ENCODE results near the gene LAMTOR2.

The LAMTOR2 gene

GRCh38 chr1:156076609-156077429 lies 22.2 kb downstream of the LAMTOR2 start:
- DNase-seq: no peak

DNA sequence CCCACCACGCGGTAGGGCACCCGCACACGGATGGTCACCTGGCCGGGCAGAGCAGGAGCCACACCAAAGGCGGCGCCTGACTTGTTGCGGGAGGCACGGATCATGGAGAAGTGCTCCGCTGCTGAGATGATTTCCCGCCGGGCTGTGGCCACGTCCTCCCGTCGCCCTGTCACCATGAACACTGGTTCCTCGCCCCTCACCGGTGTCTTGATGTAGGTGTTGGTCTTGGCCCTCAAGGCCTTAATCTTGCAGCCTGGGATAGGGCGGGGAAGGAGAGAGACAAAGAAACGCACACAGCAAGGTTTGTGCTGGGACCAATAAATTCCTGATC lies 22.8 kb downstream of the LAMTOR2 start:
- no peak for DNase-seq

DNA sequence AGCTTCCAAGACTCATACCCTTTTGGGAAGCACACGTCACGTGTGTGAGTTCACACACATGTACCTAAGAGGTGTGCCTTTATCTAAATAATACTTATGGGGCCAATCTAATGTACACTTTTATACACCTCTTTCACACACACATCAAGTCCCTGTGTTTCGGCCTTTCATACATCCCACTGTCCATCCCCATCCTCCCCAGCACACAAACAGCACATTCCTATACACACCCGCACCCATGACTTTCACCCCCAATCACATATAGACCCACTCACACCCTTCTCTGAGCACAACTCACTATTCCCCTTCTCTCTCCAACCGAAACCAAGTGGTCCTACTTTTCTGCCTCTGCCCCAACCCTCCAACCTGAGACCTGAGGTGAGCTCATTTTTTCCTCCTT lies 24.1 kb downstream of the LAMTOR2 start:
- no peak for DNase-seq

DNA sequence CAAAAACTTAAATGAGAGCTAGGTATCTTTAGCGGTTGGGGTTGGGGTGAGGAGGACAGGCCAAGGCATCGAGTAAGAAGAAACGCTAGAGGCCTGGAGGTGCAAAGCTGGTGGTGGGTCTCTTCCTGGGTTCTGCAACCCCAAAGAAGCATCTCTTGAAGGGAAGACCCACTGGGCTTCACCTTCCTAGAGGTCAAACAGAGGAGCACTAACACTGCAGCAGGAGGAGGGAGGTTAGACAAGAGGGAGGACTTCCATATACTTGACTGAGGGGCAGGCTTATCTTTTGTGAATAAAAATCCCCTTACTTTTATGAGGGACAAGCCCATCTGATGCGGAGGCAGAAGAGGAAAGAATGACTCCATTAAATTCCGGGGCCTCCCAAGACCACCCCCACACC lies 25.2 kb downstream of the LAMTOR2 start:
- DNase-seq: no peak

- no peak for DNase-seq
Measured at GRCh38 chr1:156080241-156080862, 25.8 kb downstream of the LAMTOR2 start.

GRCh38 chr1:156080863-156081179 lies 26.2 kb downstream of the LAMTOR2 start:
- DNase-seq: no peak

GRCh38 chr1:156081180-156081916 lies 26.8 kb downstream of the LAMTOR2 start:
- DNase-seq: no peak

- no peak for DNase-seq
Measured at GRCh38 chr1:156081917-156082308, 27.3 kb downstream of the LAMTOR2 start.

GRCh38 chr1:156082309-156083091 lies 27.9 kb downstream of the LAMTOR2 start, which contains the start of gene MEX3A:
Gene MEX3A (minus strand): TSS chr1:156082465. CDS start chr1:156081998, 467 bp downstream.
- DNase-seq: peak; percentile 17 to 34 (median 19)

DNA sequence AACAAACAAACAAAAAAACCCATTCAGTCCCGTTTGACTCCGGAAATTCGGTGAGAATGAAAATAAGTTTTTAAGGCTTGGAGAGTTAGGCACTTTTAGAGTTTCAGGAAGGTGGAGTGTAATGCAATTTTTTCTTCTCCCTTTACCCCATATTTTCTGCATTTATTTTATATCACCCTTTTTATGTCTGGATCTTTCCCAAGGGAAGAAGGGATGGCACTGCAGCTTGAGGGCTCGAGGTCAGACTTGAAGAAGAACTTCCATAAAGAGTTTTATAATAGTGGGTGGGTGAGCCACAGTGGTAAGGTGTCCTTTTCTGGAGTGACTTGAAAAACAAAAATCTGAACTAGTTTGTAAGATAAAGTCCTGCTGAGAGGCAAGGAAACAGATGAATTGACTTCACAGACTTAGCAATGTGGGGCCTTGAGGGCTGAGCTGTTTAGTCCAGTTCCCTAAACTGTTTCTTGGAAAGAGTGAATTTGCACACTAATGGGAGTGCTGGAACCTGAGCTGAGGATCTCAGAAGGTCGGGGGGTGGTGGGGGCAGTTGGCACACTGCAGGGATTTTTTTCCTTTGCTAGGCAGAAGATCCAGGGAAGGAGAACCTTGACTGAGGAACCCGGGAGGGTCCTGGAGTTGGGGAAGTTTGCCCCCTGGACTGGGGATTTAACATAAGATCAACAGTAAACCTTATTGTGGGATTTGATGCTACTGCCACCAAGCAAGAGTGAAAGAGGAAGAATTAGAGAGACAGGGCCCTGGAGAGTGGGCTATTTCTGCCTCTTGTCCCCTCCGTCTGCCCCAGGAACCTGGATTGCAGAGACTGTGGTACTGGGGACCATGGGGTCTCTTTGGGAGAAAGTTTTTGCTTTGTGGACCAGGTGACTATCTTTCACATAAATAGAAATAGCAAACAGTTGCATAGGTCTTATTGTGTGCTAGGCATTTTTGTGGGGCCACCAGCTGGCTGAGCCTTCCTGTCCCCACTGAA lies 29.5 kb downstream of the LAMTOR2 start:
- DNase-seq: no peak

GRCh38 chr1:156086256-156086662 lies 31.7 kb downstream of the LAMTOR2 start:
- DNase-seq: no peak

- no peak for DNase-seq
Measured at GRCh38 chr1:156089704-156090103, 35.1 kb downstream of the LAMTOR2 start.

DNA sequence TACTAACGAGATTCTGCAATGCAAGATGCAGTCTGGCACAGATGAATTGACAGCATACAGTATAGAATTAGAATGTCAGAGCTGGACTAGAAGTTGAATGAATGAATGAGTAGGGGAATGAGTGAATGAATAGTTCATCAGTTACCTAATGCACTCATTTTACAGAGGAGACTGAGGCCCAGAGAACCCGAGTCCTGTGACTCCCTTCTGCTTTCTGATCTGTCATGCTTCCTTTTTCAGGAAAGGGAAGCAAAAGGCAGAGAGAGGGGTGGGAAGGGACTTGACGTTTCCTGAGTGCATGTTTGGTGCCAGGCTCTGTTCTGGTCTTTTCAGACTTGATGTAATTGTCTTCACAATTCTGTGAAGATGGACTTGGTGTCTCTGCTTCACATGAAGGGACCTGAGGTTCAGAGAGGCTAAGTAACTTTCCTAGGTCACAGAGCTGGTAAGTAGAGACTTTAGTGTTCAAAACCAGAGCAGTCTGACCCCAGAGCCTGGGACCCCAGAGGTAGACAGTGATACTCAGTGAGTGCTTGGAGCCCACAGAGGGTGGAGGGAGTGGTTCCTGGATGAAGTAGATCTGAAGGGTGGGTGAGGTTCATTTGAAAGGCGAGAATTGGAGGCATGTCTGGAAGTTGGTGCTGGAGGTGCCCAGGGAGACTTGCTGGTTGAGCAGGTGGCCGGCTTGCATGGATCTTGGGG lies 35.7 kb downstream of the LAMTOR2 start:
- DNase-seq: no peak

DNA sequence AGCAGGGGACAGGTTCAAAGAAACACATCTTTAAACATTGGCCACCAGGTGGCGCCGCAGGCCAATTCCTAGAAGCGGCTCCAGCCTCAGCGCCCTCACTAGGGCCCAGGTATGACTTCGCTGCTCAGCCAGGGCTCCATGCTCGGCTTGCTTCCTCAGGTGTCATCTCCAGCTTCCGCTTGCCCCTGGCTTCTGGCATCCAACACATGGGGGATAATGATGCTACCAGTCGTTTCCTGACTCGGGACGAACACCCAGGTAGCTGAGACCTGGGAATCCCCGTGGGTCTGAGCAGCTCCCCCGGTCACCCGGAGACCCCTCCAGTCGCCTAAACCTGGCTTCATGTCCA lies 36.2 kb downstream of the LAMTOR2 start:
- peak; percentile 79 to 92 (median 82) for DNase-seq

- DNase-seq: no peak
Measured at GRCh38 chr1:156091610-156092009, 37.0 kb downstream of the LAMTOR2 start.

GRCh38 chr1:156095906-156096508 lies 41.4 kb downstream of the LAMTOR2 start:
- DNase-seq: no peak

GRCh38 chr1:156096640-156097391 lies 42.2 kb downstream of the LAMTOR2 start:
- peak; percentile 71 to 78 (median 74) for DNase-seq

DNA sequence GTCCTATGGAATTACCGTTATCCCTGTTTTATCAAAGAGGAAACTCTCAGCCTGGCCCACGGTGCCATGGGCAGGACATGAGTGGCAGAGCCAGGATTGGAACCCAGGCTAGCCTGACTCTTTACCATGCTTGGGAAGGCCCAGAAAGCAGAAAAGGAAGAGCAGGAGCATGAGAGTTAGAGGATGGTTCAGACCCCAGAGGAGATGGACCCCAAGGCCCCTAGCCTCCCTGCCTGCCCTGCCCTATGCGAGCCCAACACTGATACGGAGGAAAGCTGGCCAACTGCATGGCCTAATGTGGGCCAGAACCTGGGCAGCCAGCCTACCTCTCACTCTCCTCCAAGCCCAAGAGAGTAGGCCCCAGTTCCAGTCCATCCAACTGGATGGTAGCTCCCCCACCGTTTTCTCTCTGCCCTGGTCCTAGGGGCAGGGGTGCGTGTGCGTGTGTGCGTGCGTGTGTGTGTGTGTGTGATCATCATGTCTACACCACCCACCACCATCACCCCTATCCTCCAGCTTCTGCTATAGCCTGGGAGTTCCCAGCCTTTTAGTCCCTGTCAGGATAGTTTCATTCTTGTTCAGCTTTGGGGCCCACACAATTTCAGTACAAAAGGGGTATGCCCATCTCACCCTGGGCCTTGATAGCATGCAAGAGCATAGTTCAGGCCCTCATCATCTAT lies 43.1 kb downstream of the LAMTOR2 start:
- DNase-seq: no peak

GRCh38 chr1:156098784-156099183 lies 44.2 kb downstream of the LAMTOR2 start:
- no peak for DNase-seq

Measured in activated CD4-positive, CD25-positive, alpha-beta regulatory T cell (primary cell).